HG03039 (cell line): Measurements from ENCODE around the gene MLXIP.
"Not testable (repeated sequence)": the region's sequence is repeated elsewhere in the genome, so short reads cannot be mapped to it uniquely, and the experiment has no call there.

Source experiments
- ATAC-seq: cut with Tn5 transposase; IDR thresholded peaks from one replicate; pipeline ENCODE4 v1.9.1; 2021; ENCODE audit warnings: mild to moderate bottlenecking, moderate library complexity; ENCODE audit not compliant: unreplicated experiment

MLXIP gene

DNA sequence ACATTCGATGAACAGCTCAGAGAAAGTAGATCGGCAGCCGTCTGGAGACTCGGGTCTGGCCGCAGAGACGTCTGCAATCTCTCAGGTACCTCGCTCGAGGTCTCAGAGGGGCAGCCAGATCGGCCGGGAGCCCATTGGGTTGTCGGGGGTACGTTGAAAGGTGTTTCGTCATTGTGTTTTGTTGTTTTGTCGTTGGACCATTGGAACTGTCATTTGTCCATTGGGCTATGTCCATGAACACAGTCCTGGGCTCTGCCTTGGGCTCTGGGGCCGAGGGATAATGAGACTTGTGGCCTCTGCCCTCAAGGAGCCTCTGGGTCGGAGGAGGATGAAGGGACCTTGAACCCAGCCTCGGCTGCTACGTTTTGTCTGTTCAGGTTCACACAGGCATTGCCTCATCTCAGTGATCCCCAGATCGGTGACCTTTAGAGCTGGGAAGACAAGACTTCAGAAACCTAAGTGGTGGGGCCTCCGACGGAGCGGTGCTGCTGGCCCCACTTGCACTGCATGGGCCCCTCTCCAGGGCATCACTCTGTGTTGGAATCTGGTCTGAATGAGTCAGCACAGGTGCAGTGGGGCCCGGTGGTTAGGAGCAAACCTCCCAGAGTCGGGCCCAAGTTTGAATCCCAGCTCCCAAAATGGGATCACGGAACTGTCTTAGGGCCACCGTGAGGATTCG lies 23.6 kb upstream of the MLXIP start:
- no peak for ATAC-seq

GRCh38 chr12:122056406-122056805 lies 22.1 kb upstream of the MLXIP start:
- ATAC-seq = not testable (repeated sequence)

DNA sequence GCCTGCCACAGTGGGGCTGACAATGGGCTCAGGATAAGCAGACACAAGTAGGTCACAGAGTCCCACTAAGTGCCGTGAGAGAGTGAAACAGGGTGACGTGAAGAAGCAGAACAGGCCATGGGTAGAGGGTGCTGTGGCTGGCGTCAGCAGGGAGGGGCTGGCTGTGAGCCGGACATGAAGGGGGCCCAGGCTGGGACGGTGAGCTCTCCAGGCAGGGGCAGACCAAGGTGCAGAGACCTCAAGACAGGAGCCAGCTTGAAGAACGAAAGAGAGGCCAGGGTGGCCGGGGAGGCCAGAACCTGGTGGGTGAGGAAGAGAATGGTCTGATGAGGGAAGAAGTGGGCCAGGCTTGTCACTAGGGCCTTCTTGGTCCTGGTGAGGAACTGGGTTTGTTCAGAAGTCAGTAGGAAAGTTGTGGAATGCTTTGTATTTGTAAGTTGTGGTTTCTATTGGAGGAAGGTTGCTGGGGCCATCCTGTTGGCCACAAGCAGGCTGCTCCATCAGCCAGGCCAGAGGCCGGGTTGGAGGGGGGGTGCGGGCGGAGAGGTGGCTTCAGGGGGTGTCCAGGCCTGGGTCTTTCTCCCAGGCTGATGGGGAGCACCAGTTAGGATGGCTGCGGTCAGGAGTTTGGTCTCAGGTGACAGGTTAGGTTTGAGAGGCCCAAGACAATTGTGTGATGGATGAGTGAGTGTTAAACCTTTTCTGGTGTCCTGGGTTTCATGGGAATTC lies 21.4 kb upstream of the MLXIP start:
- ATAC-seq = no peak

DNA sequence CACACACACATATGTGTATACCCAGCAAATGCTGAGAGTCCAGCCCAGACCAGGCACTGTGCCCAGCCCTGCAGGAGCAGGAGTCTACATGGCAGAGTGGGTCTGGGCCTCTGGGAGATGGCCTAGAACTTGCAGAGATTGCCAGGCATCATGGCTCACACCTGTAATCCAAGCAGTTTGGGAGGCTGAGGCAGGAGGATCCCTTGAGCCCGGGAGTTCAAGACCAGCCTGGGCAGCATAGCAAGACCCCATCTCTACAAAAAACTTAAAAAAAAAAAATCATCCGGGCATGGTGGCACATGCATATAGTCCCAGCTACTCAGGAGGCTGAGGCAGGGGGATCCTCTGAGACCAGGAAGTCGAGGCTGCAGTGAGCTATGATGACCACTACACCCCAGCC lies 20.8 kb upstream of the MLXIP start:
- ATAC-seq = no peak

DNA sequence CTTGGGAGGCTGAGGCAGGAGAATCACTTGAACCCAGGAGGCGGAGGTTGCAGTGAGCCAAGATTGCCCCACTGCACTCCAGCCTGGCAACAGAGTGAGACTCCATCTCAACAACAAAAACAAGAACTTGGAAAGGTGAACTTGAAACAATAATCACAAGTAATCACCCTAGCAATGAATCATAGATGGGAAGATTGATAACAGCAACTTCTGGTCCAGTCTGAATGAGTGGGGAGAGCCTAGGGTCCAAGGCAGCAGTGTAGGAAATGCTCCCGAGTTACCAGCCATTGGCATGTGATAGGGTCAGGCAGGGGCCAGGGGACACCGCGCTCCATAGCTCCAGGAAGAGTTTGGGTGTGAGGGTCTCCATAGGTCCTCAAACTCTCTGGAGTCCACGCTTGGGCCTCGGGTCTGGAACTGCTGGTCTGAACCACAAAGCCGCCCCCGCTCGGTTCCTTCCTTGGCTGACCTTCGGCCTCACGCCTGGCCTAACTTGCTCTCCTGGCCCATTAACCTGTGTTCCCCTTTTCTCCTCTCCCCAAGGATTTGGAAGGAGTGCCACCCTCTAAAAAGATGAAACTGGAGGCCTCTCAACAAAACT lies 19.9 kb upstream of the MLXIP start:
- ATAC-seq = no peak

DNA sequence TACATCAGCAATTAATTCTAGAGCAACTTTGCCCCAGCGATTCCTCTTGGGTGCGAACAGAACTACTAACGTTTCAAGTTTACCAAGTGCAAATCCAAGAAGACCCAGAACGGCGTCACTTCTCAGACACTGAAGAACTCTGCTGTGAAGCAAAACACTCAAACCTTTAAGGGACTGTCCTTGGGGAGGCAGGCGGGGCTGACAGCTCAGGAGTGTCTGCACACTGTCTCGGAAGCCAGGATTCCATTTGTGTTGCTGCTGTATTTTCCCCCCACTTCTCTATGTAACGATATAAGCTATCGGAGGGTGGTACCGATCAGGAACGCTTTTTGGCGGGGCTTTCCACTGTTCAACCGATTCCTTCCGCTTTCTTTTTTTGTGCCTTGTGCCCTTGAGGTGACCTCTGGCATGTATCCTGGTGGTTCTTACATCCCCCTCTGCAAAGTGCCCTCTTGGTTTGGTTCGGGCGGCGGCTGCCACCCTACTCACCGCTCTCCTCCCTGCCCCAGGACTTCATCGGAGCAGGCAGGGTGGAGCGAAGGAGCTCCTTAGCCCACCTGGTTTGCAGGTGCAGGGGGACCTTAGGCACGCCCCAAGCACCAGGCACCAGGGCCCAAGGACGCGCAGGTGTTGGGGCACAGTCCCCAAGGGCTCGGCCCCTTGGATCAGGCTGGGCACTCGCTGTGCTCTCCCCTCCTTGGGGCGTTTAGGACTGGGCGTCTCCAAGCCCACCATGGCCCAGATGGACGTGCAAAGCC lies 19.2 kb upstream of the MLXIP start:
- no peak for ATAC-seq

GRCh38 chr12:122060081-122060501 lies 18.5 kb upstream of the MLXIP start:
- no peak for ATAC-seq

GRCh38 chr12:122061253-122061652 lies 17.3 kb upstream of the MLXIP start:
- ATAC-seq = no peak

GRCh38 chr12:122062832-122063693 lies 15.5 kb upstream of the MLXIP start:
- no peak for ATAC-seq

GRCh38 chr12:122063694-122064024 lies 14.9 kb upstream of the MLXIP start:
- ATAC-seq = no peak

GRCh38 chr12:122064025-122064777 lies 14.4 kb upstream of the MLXIP start:
- no peak for ATAC-seq

GRCh38 chr12:122064780-122065588 lies 13.6 kb upstream of the MLXIP start:
- no peak for ATAC-seq

GRCh38 chr12:122067548-122067947 lies 11.0 kb upstream of the MLXIP start:
- no peak for ATAC-seq

GRCh38 chr12:122067966-122068365 lies 10.6 kb upstream of the MLXIP start:
- peak; percentile 78 for ATAC-seq

DNA sequence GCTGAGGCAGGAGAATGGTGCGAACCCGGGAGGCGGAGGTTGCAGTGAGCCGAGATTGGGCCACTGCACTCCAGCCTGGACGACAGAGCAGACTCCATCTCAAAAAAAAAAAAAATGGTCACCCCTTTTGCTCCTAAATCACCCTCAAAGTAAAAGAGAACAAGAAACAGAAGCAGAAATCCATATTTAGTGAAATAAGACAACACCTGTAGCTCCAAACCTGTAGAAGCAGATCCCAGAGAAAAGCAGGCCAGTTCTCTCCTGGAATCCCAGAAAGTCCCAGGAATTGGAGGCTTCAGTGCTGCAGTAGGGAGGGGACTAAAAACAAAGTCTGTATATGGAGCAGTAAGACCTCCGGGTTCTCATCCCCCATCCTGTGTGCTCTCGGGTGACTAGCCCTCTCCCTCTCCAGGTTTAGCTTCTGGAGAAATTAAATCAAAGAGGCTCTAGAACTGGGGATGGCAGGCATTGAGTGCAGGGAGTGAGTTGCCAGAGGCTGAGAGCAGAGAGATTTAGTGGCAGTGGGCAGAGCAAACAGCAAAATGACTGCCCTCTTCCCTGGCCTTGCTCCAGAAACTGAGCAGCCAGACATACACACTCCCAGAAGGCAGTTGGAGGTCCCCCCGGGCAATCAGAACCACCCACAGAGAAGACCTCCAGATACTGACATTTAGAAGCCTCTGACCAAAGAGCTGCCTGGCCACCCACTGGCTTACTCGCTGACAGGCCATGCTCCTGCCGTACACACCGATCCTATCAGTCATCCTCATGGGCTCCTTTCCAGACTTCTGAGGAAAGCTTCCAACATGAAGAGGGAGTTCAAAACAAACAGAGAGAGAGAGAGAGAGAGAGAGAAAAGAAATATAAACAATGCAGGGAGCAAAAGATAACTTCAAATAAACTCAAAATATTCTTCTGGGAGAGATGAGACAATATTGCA lies 6.3 kb upstream of the MLXIP start:
- no peak for ATAC-seq

DNA sequence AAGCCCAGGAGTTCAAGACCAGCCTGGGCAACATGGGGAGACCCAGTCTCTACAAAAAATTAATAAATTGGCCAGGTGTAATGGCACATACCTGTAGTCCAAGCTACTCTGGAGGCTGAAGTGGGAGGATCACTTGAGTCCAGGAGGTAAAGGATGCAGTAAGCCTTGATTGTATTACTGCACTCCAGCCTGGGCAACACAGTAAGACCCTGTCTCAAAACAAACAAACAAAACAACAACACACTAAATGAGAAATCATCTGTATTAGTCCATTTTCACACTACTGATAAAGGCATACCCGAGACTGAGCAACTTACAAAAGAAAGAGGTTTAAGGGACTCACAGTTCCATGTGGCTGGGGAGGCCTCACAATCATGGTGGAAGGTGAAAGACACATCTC lies 4.7 kb upstream of the MLXIP start:
- no peak for ATAC-seq

GRCh38 chr12:122076743-122077495 lies 1.6 kb upstream of the MLXIP start:
- no peak for ATAC-seq
